PFSK-1 (cell line): ENCODE measurements around the gene ASIC2.

ENCODE experiments used
- FOXP2 ChIP-seq: optimal IDR thresholded peaks from 2 replicates; pipeline ENCODE3; 2011; ENCODE audit warnings: borderline replicate concordance, control low read depth, inconsistent platforms; ENCODE audit not compliant: insufficient read depth; ENCODE audit errors: extremely low read length, extremely low read depth
- POLR2AphosphoS5 ChIP-seq: IDR thresholded peaks from 2 replicates; pipeline ENCODE4 v1.6.1; 2012; ENCODE audit warnings: low read depth, mild to moderate bottlenecking, control low read depth, low read length, moderate library complexity
- SIN3A ChIP-seq: IDR thresholded peaks from 2 replicates; pipeline ENCODE4 v1.6.1; 2012; ENCODE audit warnings: mild to moderate bottlenecking, low read length, moderate library complexity, borderline replicate concordance; ENCODE audit not compliant: insufficient read depth
- TAF1 ChIP-seq: IDR thresholded peaks from 2 replicates; pipeline ENCODE4 v1.6.1; 2012; ENCODE audit warnings: low read length, control low read depth, borderline replicate concordance; ENCODE audit not compliant: insufficient read depth
- TF ChIP-seq, protein P1 (sequence below), 2 experiments: IDR thresholded peaks; 2 replicates each; pipeline versions ENCODE4 v1.6.1 to v1.8.0; 2011 to 2012; ENCODE audit warnings: low read depth in 2 of 2, low read length in 2 of 2, control low read depth in 1 of 2, inconsistent platforms in 1 of 2, mild to moderate bottlenecking in 1 of 2, moderate library complexity in 1 of 2; ENCODE audit not compliant: insufficient read depth in 1 of 2

Gene ASIC2

DNA sequence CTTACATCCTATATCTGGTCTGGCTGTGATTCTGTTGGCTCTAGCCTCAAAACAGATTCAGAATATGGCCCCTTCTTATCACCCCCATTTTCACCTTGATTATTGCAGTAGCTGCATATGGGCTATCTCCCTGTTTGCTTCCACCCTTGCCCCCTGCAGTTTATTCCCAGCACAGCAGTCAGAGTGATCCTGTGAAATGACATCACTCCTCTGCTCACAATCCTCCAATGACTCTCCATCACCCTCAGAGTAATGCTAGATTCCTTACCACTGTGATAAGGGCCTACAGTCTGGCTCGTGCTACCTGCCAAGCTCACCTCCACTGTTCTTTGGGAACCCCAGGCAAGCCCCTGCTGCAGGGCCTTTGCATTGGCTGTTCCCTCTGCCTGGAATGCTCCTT, 92.5 kb downstream of the ASIC2 start:
- TF ChIP-seq POLR2AphosphoS5 = no peak
- TF ChIP-seq, protein P1, sequence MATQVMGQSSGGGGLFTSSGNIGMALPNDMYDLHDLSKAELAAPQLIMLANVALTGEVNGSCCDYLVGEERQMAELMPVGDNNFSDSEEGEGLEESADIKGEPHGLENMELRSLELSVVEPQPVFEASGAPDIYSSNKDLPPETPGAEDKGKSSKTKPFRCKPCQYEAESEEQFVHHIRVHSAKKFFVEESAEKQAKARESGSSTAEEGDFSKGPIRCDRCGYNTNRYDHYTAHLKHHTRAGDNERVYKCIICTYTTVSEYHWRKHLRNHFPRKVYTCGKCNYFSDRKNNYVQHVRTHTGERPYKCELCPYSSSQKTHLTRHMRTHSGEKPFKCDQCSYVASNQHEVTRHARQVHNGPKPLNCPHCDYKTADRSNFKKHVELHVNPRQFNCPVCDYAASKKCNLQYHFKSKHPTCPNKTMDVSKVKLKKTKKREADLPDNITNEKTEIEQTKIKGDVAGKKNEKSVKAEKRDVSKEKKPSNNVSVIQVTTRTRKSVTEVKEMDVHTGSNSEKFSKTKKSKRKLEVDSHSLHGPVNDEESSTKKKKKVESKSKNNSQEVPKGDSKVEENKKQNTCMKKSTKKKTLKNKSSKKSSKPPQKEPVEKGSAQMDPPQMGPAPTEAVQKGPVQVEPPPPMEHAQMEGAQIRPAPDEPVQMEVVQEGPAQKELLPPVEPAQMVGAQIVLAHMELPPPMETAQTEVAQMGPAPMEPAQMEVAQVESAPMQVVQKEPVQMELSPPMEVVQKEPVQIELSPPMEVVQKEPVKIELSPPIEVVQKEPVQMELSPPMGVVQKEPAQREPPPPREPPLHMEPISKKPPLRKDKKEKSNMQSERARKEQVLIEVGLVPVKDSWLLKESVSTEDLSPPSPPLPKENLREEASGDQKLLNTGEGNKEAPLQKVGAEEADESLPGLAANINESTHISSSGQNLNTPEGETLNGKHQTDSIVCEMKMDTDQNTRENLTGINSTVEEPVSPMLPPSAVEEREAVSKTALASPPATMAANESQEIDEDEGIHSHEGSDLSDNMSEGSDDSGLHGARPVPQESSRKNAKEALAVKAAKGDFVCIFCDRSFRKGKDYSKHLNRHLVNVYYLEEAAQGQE (IDR thresholded peaks at IDR 0.05; ENCODE audit: insufficient read depth in 1 of 2, low read depth in 2 of 2, low read length in 2 of 2) = no peak
- no peak for TF ChIP-seq TAF1
- TF ChIP-seq SIN3A = no peak
- no peak for TF ChIP-seq FOXP2

DNA sequence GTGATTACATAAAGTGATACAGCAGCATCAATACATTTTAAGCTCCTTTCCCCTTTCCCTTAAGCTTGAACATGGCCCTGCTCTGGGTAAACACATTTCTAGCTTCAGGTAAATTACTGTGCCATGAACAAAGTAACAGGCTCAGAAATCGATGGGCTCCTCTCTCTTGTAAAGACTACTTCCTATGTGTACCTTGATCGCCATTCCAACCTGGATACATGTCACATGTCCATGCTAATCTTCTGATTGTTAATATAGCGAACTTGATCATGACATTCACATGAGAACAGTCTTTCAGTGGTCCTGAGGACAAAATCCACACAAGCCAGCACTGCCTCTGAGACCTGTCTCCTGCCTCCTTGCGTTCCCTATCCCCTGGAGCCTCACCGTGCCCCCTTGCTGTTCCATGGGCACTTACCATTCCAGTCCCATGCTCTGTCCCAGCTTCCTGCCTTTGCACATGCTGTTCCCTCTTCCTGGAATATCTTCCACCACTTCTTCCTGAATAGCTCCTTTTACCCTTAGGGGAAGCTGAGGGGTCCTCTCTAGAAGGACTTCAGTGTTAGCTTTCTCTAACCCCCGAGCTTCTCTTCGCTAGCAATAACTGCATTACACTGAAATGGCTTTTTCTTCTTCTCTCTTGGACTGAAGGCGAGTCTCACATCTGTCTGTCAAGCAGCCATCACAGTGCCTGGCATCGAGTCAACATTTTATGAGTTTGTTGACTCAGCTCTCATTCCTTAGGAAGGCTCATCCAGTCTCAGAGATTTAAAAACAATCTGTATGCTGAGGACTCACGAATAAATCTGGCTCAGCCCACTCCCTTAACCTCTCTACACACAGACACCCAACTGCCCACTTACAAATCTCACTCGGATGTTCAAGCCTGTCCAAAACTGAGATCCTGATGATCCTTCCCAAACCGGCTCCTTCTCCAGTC, 93.3 kb downstream of the ASIC2 start:
- TF ChIP-seq POLR2AphosphoS5 = no peak
- no peak for TF ChIP-seq TAF1
- TF ChIP-seq, protein P1 (IDR thresholded peaks at IDR 0.05; ENCODE audit: insufficient read depth in 1 of 2, low read depth in 2 of 2, low read length in 2 of 2) = no peak
- no peak for TF ChIP-seq SIN3A
- TF ChIP-seq FOXP2 = no peak

DNA sequence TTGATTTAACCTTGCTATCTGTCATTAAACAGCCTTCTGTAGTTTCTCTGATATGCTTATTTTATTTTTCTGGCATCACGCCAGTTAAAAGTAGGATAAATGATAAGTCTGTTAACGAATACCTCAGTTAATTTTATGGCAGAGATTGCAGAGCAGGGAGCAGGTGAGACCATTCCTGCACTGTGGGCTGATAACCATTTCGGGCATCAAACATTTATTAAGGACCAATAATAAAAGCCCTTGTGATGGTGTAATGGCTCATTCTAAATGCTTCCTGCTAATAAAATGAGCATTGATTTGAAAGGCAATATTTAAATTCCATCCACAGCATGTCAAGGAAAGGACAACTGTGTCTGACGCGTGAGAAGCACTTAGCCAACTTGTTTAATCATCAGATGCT, 94.1 kb downstream of the ASIC2 start:
- TF ChIP-seq TAF1 = no peak
- TF ChIP-seq FOXP2 = no peak
- no peak for TF ChIP-seq SIN3A
- no peak for TF ChIP-seq POLR2AphosphoS5
- TF ChIP-seq, protein P1 (IDR thresholded peaks at IDR 0.05; ENCODE audit: insufficient read depth in 1 of 2, low read depth in 2 of 2, low read length in 2 of 2) = no peak

DNA sequence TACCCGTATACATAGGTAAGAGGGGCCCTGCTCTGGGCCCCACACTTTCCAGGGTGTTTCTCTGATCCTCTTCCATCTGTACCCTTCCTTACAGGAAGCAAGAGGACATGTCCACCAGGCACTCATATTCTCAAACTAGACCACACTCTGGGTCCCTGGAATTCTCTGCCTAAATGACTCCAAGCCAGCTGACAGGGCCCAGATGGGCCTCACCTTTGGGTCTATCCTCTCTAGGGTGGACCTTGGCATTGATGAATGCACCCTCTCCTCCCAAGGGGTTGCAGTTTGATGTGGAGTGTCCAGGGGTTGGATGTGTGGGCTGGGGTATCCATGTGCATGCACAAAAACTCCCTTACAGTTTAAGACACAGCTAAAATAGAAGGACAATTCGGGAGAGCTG, 95.8 kb downstream of the ASIC2 start:
- TF ChIP-seq FOXP2 (no peak), TAF1 (no peak), POLR2AphosphoS5 (no peak), SIN3A (no peak)
- TF ChIP-seq, protein P1 (IDR thresholded peaks at IDR 0.05; ENCODE audit: insufficient read depth in 1 of 2, low read depth in 2 of 2, low read length in 2 of 2) = no peak
